DND-41 (cell line): Measurements from ENCODE around the gene SCAF1.

Experiments
- EZH2 ChIP-seq: IDR thresholded peaks from 3 replicates; pipeline ENCODE4 v1.6.1; 2012; ENCODE audit warnings: borderline replicate concordance, low read depth, mild to moderate bottlenecking, moderate library complexity, low read length, inconsistent platforms; ENCODE audit not compliant: severe bottlenecking
- TF ChIP-seq, protein P1 (sequence below): IDR thresholded peaks from 2 replicates; pipeline ENCODE4 v1.5.1; 2012; ENCODE audit warnings: borderline replicate concordance, low read length, moderate library complexity, mild to moderate bottlenecking; ENCODE audit not compliant: poor library complexity, severe bottlenecking; ENCODE audit errors: extremely low read depth

DNA sequence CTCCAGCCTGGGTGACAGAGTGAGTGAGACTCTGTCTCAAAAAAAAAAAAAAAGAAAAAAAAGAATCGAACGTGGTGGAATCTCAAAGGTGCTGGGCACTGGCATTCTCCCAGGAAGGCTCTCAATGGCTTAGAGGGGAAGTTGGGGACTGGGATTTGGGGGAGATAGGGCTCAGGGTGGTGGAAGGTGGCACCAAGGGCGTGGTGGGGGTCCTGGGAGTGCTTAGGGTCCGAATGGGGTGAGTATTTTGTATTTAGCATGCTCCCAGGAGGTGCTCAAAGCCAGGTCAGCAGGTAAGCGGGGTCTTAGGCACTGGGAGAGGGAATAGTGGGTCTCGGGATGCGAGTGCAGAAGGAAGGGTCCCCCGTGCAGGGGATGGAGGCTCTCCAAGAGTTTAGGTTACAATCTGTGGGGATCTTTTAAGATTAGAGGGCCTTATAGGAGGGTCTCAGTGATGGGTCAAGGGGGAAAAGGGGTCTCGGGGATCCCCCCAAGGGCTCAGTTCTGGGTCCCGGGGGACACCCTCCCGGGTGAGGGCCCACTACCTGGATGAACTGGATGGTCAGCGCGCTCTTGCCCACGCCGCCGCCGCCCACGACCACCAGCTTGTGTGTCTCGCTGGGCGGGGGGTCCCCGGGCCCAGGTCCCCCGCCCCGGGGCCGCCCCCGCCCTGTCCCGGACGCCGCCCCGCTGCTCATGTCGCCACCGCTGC is 2.5 kb upstream of the SCAF1 start:
- TF ChIP-seq, protein P1, sequence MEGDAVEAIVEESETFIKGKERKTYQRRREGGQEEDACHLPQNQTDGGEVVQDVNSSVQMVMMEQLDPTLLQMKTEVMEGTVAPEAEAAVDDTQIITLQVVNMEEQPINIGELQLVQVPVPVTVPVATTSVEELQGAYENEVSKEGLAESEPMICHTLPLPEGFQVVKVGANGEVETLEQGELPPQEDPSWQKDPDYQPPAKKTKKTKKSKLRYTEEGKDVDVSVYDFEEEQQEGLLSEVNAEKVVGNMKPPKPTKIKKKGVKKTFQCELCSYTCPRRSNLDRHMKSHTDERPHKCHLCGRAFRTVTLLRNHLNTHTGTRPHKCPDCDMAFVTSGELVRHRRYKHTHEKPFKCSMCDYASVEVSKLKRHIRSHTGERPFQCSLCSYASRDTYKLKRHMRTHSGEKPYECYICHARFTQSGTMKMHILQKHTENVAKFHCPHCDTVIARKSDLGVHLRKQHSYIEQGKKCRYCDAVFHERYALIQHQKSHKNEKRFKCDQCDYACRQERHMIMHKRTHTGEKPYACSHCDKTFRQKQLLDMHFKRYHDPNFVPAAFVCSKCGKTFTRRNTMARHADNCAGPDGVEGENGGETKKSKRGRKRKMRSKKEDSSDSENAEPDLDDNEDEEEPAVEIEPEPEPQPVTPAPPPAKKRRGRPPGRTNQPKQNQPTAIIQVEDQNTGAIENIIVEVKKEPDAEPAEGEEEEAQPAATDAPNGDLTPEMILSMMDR = no peak
- TF ChIP-seq EZH2 = no peak
